Measurements from ENCODE around the gene RUVBL2. TPM values are rescaled to one million over a fixed set of nuclear protein-coding genes. Genes with fewer than 3 reads are reported as not detected.
"Not testable (repeated sequence)": the region's sequence is repeated elsewhere in the genome, so short reads cannot be mapped to it uniquely, and the experiment has no call there.

The RUVBL2 gene
- total RNA-seq, 2 experiments from 2014 or later: 107 to 109 TPM

DNA sequence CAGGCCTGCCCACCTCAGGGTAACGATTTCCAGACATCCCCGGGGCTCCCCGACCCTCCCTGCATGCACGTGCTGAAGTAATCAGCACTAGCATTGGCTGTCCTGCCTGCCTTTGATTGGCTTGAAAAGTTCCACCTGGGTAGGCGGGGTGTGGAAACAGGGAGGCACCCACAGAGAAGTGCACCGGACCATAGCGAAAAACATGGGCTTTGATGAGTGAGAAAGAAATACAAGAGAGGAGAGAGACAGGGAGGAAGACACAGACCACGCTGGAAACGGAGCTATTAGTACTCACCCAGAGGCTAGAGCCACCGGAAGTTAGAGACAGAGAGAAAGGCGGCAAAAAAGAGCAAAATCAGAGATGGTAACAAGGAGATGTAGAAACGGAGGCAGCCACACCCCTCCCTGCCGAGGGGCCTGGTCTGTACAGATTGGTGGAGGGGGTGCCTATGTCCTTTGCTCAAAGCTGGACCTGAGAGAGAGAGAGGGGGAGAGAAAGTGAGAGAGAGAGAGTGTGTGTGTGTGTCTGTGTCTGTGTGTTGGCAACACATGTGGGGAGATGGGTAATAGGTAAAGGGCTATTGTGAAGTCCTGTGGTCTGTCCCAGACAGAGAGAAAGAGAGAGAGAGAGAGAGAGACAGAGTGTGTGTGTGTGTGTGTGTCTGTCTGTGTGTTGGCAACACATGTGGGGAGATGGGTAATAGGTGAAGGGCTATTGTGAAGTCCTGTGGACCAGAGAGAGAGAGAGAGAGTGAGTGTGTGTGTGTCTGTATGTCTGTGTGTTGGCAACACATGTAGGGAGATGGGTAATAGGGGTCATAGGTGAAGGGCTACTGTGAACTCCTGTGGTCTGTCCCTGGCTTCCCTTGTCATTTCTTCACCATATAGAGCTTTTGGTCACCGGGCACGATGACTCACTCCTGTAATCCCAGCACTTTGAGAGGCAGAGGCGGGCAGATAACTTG, 27.5 kb downstream of the RUVBL2 start:
- peaks cover 37% of the 10 kb centered on the region for H3K4me1 Mint-ChIP-seq (ENCODE audit: low read depth)
- ChIA-PET CTCF (interaction anchor here (0.6 to 5.7 kb wide), 3 partner anchors 22 to 1505 kb away, joined by 3 to 42 read pairs (median 3); no protein-coding TSS in a partner anchor), POLR2A (no interaction called here)
- no peaks in the 10 kb centered on the region for H3K9me3 Mint-ChIP-seq
- peak; percentile 39 for DNase-seq
- intact Hi-C loops (cut with micrococcal nuclease): no loop called here
- peaks cover 4% of the 10 kb centered on the region for H3K27me3 Mint-ChIP-seq
- no peak overlapping the region for H3K27ac Mint-ChIP-seq
- H3K36me3 Mint-ChIP-seq: no peaks in the 10 kb centered on the region
- no peak overlapping the region for H3K4me3 Mint-ChIP-seq

DNA sequence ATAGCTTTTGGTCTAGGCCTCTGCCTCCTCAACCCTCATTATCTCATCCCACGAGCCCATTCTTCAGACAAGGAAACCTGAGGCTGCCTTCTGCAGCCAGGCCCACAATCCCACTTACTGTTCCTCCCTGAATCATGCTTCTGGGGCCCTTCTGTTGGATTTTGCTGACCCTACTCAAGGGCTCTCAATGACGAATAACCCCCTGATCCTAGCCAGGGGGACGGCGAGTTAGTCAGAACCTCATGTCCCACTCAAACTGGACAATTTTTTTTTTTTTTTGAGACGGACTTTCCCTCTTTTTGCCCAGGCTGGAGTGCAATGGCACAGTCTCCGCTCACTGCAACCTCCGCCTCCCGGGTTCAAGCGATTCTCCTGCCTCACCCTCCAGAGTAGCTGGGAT, 28.4 kb downstream of the RUVBL2 start:
- no peak for DNase-seq
- H3K36me3 Mint-ChIP-seq: no peaks in the 10 kb centered on the region
- intact Hi-C loops (cut with micrococcal nuclease): no loop called here
- H3K27ac Mint-ChIP-seq: no peak overlapping the region
- peaks cover 36% of the 10 kb centered on the region for H3K4me1 Mint-ChIP-seq (ENCODE audit: low read depth)
- CTCF ChIA-PET: interaction anchor here (0.6 to 5.7 kb wide), 2 partner anchors 23 to 1506 kb away, joined by 3 to 42 read pairs; no protein-coding TSS in a partner anchor
- H3K9me3 Mint-ChIP-seq: no peaks in the 10 kb centered on the region
- POLR2A ChIA-PET: no interaction called here
- peaks cover 4% of the 10 kb centered on the region for H3K27me3 Mint-ChIP-seq
- no peak overlapping the region for H3K4me3 Mint-ChIP-seq

DNA sequence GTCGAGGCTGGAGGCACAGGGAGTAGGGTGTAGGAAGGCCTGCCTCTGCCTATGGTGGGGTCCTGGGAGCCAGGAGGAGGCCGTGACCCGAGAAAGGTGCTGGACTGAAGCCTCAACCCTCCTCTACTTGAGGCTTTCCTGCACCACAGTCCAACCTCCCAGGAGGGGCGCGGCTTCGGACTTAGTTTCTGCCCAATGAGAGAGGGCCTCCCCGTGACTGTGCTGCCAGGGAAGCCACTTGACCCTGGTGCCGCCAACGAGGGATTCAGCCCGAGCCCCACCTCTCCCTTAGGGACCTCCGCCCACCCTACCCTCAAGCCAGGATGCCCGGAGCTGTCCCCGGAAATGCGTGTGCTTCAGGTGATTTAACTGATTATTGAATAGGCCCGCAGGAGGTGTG, 30.5 kb downstream of the RUVBL2 start, which contains the start of gene CGB3:
CGB3 (minus strand) TSS at position 101 of the 400 bp plus-strand sequence. CDS start 362 bp downstream, outside the sequence.
- CTCF ChIA-PET; H3K4me3 Mint-ChIP-seq; H3K27ac Mint-ChIP-seq; H3K9me3 Mint-ChIP-seq; intact Hi-C loops (cut with micrococcal nuclease); POLR2A ChIA-PET; H3K36me3 Mint-ChIP-seq; DNase-seq; H3K27me3 Mint-ChIP-seq: not testable (repeated sequence)
- peaks cover 21% of the 10 kb centered on the region for H3K4me1 Mint-ChIP-seq (ENCODE audit: low read depth)

DNA sequence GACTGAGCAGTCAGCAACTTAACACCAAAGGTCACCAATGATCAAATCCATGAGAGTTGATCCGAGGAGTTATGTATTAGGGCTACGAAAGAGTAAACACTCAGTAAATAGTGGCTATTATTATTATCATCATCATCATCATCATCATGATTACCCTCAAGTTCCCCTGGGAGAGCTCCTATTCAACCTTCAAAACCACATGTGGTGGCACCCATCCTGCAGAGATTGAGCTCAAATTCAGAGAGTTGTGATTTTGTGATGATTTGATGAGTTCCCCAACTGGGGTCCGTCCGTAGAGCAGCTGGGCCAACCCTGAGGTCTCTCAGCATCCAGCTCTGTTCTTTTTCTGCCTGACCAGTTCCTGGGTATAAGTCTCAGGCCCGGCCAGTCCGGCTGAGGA, 31.4 kb downstream of the RUVBL2 start:
- H3K9me3 Mint-ChIP-seq; CTCF ChIA-PET; H3K27me3 Mint-ChIP-seq; DNase-seq; H3K36me3 Mint-ChIP-seq; H3K4me3 Mint-ChIP-seq; POLR2A ChIA-PET; H3K27ac Mint-ChIP-seq; intact Hi-C loops (cut with micrococcal nuclease): not testable (repeated sequence)
- peaks cover 15% of the 10 kb centered on the region for H3K4me1 Mint-ChIP-seq (ENCODE audit: low read depth)

DNA sequence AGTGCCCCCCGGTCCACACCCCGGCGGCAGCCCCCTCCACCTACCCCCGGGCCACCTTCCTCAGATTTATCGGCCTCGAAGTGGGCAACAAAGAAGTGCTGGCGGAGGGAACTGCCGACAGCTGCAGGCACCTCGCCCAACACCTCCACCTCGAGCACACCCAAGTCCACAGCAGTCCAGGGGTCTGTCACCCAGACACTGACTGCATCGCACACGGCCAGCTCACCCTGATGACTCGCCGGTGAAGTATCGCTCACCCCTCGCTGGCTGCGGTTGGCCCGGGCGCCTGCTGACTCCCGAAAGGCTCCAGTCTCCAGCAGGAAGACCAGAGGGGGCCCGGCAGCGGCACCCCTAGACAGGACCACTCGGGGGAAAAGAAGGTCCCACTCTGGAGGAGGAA, 31.9 kb downstream of the RUVBL2 start:
- H3K4me1 Mint-ChIP-seq (ENCODE audit: low read depth): peaks cover 12% of the 10 kb centered on the region
- H3K27me3 Mint-ChIP-seq; CTCF ChIA-PET; H3K36me3 Mint-ChIP-seq; POLR2A ChIA-PET; H3K9me3 Mint-ChIP-seq; H3K4me3 Mint-ChIP-seq; H3K27ac Mint-ChIP-seq; intact Hi-C loops (cut with micrococcal nuclease); DNase-seq: not testable (repeated sequence)

DNA sequence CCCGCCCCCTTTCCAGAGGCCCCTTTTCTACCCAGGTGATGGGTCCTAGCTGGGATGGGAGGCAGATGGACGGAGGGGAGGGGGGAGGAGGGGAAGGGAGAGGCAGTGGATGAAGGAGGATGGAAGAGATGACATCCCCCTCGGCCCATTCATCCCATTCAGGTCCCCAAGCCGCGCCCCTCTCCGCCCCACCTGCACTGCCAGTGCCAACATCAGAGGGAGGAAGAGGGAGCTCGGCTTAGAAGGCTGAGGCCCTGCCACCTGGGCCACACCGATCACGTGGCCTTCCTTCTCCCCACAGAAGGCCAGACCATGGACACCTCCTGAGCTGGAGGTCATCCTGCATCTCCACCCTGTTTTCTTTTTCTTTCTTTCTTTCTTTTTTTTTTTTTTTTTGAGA, 35.0 kb downstream of the RUVBL2 start:
- H3K36me3 Mint-ChIP-seq; H3K9me3 Mint-ChIP-seq; H3K27me3 Mint-ChIP-seq; H3K4me3 Mint-ChIP-seq; intact Hi-C loops (cut with micrococcal nuclease); H3K27ac Mint-ChIP-seq; POLR2A ChIA-PET; H3K4me1 Mint-ChIP-seq (ENCODE audit: low read depth); CTCF ChIA-PET; DNase-seq: not testable (repeated sequence)

DNA sequence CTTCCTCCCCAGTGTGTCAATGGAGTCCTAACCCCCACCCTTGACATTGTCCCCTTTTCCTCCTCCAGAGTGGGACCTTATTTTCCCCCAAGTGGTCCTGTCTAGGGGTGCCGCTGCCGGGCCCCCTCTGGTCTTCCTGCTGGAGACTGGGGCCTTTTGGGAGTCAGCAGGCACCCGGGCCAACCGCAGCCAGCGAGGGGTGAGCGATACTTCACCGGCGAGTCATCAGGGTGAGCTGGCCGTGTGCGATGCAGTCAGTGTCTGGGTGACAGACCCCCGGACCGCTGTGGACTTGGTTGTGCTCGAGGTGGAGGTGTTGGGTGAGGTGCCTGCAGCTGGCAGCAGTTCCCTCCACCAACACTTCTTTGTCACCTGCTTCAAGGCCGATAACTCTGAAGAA, 36.1 kb downstream of the RUVBL2 start:
- POLR2A ChIA-PET; intact Hi-C loops (cut with micrococcal nuclease); H3K9me3 Mint-ChIP-seq; CTCF ChIA-PET; H3K27ac Mint-ChIP-seq; H3K27me3 Mint-ChIP-seq; H3K4me3 Mint-ChIP-seq; H3K36me3 Mint-ChIP-seq; H3K4me1 Mint-ChIP-seq (ENCODE audit: low read depth); DNase-seq: not testable (repeated sequence)

DNA sequence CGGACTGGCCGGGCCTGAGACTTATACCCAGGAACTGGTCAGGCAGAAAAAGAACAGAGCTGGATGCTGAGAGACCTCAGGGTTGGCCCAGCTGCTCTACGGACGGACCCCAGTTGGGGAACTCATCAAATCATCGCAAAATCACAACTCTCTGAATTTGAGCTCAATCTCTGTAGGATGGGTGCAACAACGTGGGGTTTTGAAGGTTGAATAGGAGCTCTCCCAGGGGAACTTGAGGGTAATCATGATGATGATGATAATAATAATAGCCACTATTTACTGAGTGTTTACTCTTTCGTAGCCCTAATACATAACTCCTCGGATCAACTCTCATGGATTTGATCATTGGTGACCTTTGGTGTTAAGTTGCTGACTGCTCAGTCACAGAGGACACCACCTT, 36.6 kb downstream of the RUVBL2 start:
- DNase-seq; POLR2A ChIA-PET; H3K27me3 Mint-ChIP-seq; H3K36me3 Mint-ChIP-seq; CTCF ChIA-PET; H3K9me3 Mint-ChIP-seq; H3K4me1 Mint-ChIP-seq (ENCODE audit: low read depth); intact Hi-C loops (cut with micrococcal nuclease); H3K27ac Mint-ChIP-seq; H3K4me3 Mint-ChIP-seq: not testable (repeated sequence)

DNA sequence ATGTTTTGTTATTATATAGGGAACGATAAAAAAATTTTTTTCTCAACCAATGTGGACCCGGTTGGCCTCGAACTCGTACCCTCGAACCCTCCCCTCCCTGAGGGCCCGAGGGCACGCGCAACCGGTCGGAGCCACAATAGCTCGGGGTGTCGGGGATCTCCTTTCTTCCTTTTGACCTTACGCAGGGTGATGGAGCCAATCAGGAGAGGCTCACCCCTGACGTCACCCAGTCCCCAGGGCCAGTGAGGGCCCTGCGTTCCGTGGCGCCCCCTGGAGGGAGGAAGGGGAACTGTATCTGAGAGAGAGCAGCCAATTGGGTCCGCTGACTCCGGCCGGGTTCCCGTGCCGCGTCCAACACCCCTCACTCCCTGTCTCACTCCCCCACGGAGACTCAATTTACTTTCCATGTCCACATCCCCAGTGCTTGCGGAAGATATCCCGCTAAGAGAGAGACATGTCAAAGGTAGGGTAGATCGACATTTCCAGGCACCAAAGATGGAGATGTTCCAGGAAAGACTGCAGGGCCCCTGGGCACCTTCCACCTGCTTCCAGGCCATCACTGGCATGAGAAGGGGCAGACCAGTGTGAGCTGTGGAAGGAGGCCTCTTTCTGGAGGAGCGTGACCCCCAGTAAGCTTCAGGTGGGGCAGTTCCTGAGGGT, 38.1 kb downstream of the RUVBL2 start, which contains the start of gene CGB2:
CGB2 (plus strand) TSS at position 249 of the 660 bp plus-strand sequence; CDS start at position 455, 206 bp downstream.
- CTCF ChIA-PET; H3K9me3 Mint-ChIP-seq; POLR2A ChIA-PET; H3K36me3 Mint-ChIP-seq; H3K4me3 Mint-ChIP-seq; H3K27me3 Mint-ChIP-seq; H3K4me1 Mint-ChIP-seq (ENCODE audit: low read depth): not testable (repeated sequence)
- H3K27ac Mint-ChIP-seq: peak within 1 kb of the TSS; percentile 56
- intact Hi-C loops (cut with micrococcal nuclease): loop anchor here (1.0 kb wide), 1 partner anchor 38 kb away; the partner anchor contains the start of genes GYS1 and RUVBL2
- peak; percentile 86 for DNase-seq

DNA sequence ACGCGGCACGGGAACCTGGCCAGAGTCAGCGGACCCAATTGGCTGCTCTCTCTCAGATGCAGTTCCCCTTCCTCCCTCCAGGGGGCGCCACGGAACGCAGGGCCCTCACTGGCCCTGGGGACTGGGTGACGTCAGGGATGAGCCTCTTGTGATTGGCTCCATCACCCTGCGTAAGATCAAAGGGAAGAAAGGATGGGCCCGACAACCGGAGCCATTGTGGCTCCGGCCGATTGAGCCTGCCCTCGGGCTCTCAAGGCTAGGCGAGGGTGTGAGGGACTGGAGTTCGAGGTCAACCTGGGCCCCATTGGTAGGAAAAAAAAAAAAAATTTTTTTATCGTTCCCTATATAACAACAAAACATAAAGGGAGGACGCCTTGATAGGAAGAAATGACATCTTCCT, 43.1 kb downstream of the RUVBL2 start, which contains the start of gene CGB1:
CGB1 (minus strand) TSS at position 81 of the 400 bp plus-strand sequence. CDS start 184 bp downstream, outside the sequence.
- CTCF ChIA-PET; H3K4me1 Mint-ChIP-seq (ENCODE audit: low read depth); POLR2A ChIA-PET; H3K4me3 Mint-ChIP-seq; H3K9me3 Mint-ChIP-seq; H3K27me3 Mint-ChIP-seq; intact Hi-C loops (cut with micrococcal nuclease); H3K36me3 Mint-ChIP-seq; H3K27ac Mint-ChIP-seq: not testable (repeated sequence)
- peak; percentile 74 for DNase-seq

DNA sequence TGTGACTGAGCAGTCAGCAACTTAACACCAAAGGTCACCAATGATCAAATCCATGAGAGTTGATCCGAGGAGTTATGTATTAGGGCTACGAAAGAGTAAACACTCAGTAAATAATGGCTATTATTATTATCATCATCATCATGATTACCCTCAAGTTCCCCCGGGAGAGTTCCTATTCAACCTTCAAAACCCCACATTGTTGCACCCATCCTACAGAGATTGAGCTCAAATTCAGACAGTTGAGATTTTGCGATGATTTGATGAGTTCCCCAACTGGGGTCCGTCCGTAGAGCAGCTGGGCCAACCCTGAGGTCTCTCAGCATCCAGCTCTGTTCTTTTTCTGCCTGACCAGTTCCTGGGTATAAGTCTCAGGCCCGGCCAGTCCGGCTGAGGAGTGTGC, 44.4 kb downstream of the RUVBL2 start:
- CTCF ChIA-PET; H3K27me3 Mint-ChIP-seq; POLR2A ChIA-PET; H3K27ac Mint-ChIP-seq; intact Hi-C loops (cut with micrococcal nuclease); H3K36me3 Mint-ChIP-seq; DNase-seq; H3K4me3 Mint-ChIP-seq; H3K9me3 Mint-ChIP-seq; H3K4me1 Mint-ChIP-seq (ENCODE audit: low read depth): not testable (repeated sequence)

DNA sequence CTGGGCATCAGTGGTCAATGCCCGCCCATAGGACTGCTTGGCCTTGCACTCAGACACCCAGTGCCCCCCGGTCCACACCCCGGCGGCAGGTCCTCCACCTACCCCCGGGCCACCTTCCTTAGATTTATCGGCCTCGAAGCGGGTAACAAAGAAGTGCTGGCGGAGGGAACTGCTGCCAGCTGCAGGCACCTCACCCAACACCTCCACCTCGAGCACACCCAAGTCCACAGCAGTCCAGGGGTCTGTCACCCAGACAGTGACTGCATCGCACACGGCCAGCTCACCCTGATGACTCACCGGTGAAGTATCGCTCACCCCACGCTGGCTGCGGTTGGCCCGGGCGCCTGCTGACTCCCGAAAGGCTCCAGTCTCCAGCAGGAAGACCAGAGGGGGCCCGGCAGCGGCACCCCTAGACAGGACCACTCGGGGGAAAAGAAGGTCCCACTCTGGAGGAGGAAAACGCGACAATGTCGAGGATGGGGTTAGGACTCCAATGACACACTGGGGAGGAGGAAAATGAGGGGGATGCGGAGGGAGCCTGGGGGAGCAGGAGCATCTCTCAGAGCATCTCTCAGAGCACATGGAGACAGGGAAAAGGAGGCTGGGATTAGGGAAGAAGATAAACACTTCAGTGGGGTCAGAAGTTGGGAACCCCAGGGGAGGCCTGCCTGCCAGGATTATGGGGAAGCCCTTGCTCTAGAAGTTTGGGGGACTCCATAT, 45.0 kb downstream of the RUVBL2 start:
- H3K36me3 Mint-ChIP-seq; DNase-seq; H3K4me1 Mint-ChIP-seq (ENCODE audit: low read depth); intact Hi-C loops (cut with micrococcal nuclease); POLR2A ChIA-PET; H3K27ac Mint-ChIP-seq; H3K27me3 Mint-ChIP-seq; H3K4me3 Mint-ChIP-seq; H3K9me3 Mint-ChIP-seq; CTCF ChIA-PET: not testable (repeated sequence)
